Fibroblast of villous mesenchyme (primary cell): ENCODE measurements around the gene ATF2. TPM values are rescaled to one million over a fixed set of nuclear protein-coding genes. Genes with fewer than 3 reads are reported as not detected.

Source experiments
- DNase-seq: peaks from one replicate; pipeline ENCODE4 v3.0.0-alpha.2; 2010; ENCODE audit warnings: low read depth
- H3K4me3 ChIP-seq: 2 replicates; pipeline ENCODE4 v1.5.1; 2011; ENCODE audit warnings: low read depth, mild to moderate bottlenecking, low read length
- CTCF ChIP-seq: IDR thresholded peaks from 2 replicates; pipeline ENCODE4 v1.5.1; 2012; ENCODE audit warnings: low read depth, mild to moderate bottlenecking, low read length; ENCODE audit not compliant: insufficient read depth
- total RNA-seq: library from RNA; depleted of rRNA; stranded (reverse); fragments of >200 nt; gene quantifications from 2 replicates; pipeline ENCODE4 v1.2.3, GENCODE V29; 2012

Gene ATF2
- total RNA-seq, 1 donor: 92.4 TPM

GRCh38 chr2:175057078-175057685, 110.8 kb downstream of the ATF2 start:
- no peak overlapping the region for H3K4me3 ChIP-seq
- TF ChIP-seq CTCF: no peak
- DNase-seq: peak; percentile 19

- DNase-seq: no peak
- TF ChIP-seq CTCF: no peak
- no peak overlapping the region for H3K4me3 ChIP-seq
Observed at GRCh38 chr2:175055993-175056392, 112.0 kb downstream of the ATF2 start.

- no peak for TF ChIP-seq CTCF
- no peak for DNase-seq
Observed at GRCh38 chr2:175054340-175054739, 113.7 kb downstream of the ATF2 start.

GRCh38 chr2:175049661-175050060, 118.3 kb downstream of the ATF2 start:
- no peak for DNase-seq
- no peak for TF ChIP-seq CTCF
- no peak overlapping the region for H3K4me3 ChIP-seq

More at GRCh38 chr2:175054340-175054739, 113.7 kb downstream of the ATF2 start:
- no peak overlapping the region for H3K4me3 ChIP-seq

- TF ChIP-seq CTCF: no peak
- no peak for DNase-seq
- no peak overlapping the region for H3K4me3 ChIP-seq
Observed at GRCh38 chr2:175048275-175048674, 119.7 kb downstream of the ATF2 start.

- H3K4me3 ChIP-seq: no peak overlapping the region
- TF ChIP-seq CTCF: no peak
- no peak for DNase-seq
Observed at GRCh38 chr2:175039490-175039889, 128.5 kb downstream of the ATF2 start.

GRCh38 chr2:175039031-175039430, 129.0 kb downstream of the ATF2 start:
- no peak overlapping the region for H3K4me3 ChIP-seq
- DNase-seq: no peak
- no peak for TF ChIP-seq CTCF
